Lower leg skin (tissue), 3 donors: ENCODE data around the gene GPR162.

Source experiments
- POLR2A ChIP-seq, 2 donors: fragments of 450-650 bp; IDR thresholded peaks; one replicate each; pipeline ENCODE4 v1.6.1; 2016 to 2017; ENCODE audit warnings: antibody characterized with exemption in 2 of 2, mild to moderate bottlenecking in 1 of 2, moderate library complexity in 1 of 2
- TF ChIP-seq, protein P1 (sequence below), 3 donors: fragments of 450-650 bp; IDR thresholded peaks; one replicate each; pipeline ENCODE4 v1.5.1; 2016; ENCODE audit warnings: antibody characterized with exemption in 3 of 3, mild to moderate bottlenecking in 3 of 3, moderate library complexity in 2 of 3

DNA sequence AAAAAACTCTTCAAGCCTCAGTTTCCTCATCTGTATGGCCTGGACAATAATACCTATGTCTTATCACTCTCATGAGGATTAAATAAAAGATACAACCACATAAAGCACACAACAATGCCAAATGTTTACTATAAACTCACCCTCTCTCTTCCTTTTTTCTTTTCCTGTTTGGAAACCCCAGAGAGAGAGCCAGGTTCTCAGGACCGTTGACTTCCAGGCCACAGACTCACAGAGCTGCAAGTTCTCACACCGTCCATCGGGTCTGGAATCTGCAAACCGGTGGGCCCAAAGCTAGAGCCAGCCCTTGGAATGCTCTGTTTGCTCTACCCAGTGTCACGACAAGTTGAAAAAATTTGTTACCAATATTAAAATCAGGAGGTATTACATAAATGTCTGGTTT lies 36.9 kb upstream of the GPR162 start:
- TF ChIP-seq, protein P1, sequence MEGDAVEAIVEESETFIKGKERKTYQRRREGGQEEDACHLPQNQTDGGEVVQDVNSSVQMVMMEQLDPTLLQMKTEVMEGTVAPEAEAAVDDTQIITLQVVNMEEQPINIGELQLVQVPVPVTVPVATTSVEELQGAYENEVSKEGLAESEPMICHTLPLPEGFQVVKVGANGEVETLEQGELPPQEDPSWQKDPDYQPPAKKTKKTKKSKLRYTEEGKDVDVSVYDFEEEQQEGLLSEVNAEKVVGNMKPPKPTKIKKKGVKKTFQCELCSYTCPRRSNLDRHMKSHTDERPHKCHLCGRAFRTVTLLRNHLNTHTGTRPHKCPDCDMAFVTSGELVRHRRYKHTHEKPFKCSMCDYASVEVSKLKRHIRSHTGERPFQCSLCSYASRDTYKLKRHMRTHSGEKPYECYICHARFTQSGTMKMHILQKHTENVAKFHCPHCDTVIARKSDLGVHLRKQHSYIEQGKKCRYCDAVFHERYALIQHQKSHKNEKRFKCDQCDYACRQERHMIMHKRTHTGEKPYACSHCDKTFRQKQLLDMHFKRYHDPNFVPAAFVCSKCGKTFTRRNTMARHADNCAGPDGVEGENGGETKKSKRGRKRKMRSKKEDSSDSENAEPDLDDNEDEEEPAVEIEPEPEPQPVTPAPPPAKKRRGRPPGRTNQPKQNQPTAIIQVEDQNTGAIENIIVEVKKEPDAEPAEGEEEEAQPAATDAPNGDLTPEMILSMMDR (IDR thresholded peaks at IDR 0.05), result no peak
- TF ChIP-seq POLR2A (IDR thresholded peaks at IDR 0.05), result no peak
